Panc1 (cell line): Measurements from ENCODE around the gene FAM3C. TPM values are rescaled to one million over a fixed set of nuclear protein-coding genes. Genes with fewer than 3 reads are reported as not detected.

Experiments
- ATAC-seq: fragments of 200-7000 bp; cut with Tn5 transposase; 2 replicates; pipeline ENCODE4 v1.9.1; 2020; ENCODE audit warnings: mild to moderate bottlenecking, moderate library complexity
- BruUV-seq: library from RNA; stranded (reverse); fragments of 400-500 nt; replicated peaks from 2 replicates; lab custom pipeline; 2021; lab: Mats Ljungman, UMichigan
- CTCF ChIA-PET: fragments of 300-600 bp; sonication (Branson Sonifier 250); formaldehyde crosslinking; loops from one replicate; lab custom pipeline; 2022; ENCODE audit warnings: antibody characterized with exemption; lab: Charles Lee
- POLR2A ChIA-PET: fragments of 300-600 bp; sonication (Branson Sonifier 250); formaldehyde crosslinking; loops from one replicate; lab custom pipeline; 2022; ENCODE audit warnings: antibody characterized with exemption; lab: Charles Lee
- DNase-seq: peaks from one replicate; pipeline ENCODE4 v3.0.0-alpha.2; 2010; ENCODE audit warnings: low read depth, low spot score
- H3K27ac ChIP-seq: 2 replicates; pipeline ENCODE4 v1.5.1; 2011; ENCODE audit warnings: mild to moderate bottlenecking, low read length, inconsistent platforms
- H3K27me3 ChIP-seq: fragments of 200-500 bp; sonication (Bioruptor generic); 2 replicates; pipeline ENCODE4 v1.6.0; 2014; ENCODE audit warnings: low read length, inconsistent platforms; ENCODE audit not compliant: control insufficient read depth, insufficient read depth
- H3K36me3 ChIP-seq: fragments of 200-500 bp; sonication (Bioruptor generic); 2 replicates; pipeline ENCODE4 v1.5.1; 2014; ENCODE audit warnings: inconsistent platforms, mild to moderate bottlenecking, low read length, moderate library complexity; ENCODE audit not compliant: control insufficient read depth, insufficient read depth
- H3K4me1 ChIP-seq: 2 replicates; pipeline ENCODE4 v1.5.1; 2011; ENCODE audit warnings: inconsistent platforms, mild to moderate bottlenecking, low read length, moderate library complexity; ENCODE audit not compliant: control insufficient read depth, insufficient read depth
- H3K4me3 ChIP-seq, 2 experiments: 2 replicates each; pipeline ENCODE4 v1.5.1; 2011 to 2012; ENCODE audit warnings: low read depth in 2 of 2, low read length in 2 of 2, mild to moderate bottlenecking in 2 of 2, inconsistent platforms in 1 of 2, moderate library complexity in 1 of 2
- H3K9me3 ChIP-seq: fragments of 200-500 bp; sonication (Bioruptor generic); 2 replicates; pipeline ENCODE4 v1.5.1; 2014; ENCODE audit warnings: low read depth, mild to moderate bottlenecking, inconsistent platforms, low read length, moderate library complexity; ENCODE audit not compliant: control insufficient read depth, insufficient read depth
- POLR2AphosphoS5 ChIP-seq: IDR thresholded peaks from 2 replicates; pipeline ENCODE4 v1.6.1; 2012; ENCODE audit warnings: mild to moderate bottlenecking, low read depth, low read length, moderate library complexity
- SIN3A ChIP-seq: IDR thresholded peaks from 2 replicates; pipeline ENCODE4 v1.6.1; 2012; ENCODE audit warnings: low read depth, mild to moderate bottlenecking, low read length, moderate library complexity, borderline replicate concordance; ENCODE audit not compliant: insufficient read depth
- TCF7L2 ChIP-seq: IDR thresholded peaks from 2 replicates; pipeline ENCODE4 v1.6.1; 2011; ENCODE audit warnings: mild to moderate bottlenecking, low read depth, low read length, inconsistent platforms
- in situ Hi-C: cut with HindIII; loops from 2 replicates; pipeline ENCODE4 v1.10.0; 2016; ENCODE audit warnings: low sequenced_read_pairs, low pct_unique_long_range_greater_than_20kb
- intact Hi-C: fragments of 100-400 bp; cut with micrococcal nuclease; formaldehyde crosslinking; loops from one replicate; pipeline ENCODE4 v1.10.0; 2022; ENCODE audit not compliant: unreplicated experiment
- total RNA-seq: library from RNA; stranded (reverse); gene quantifications from one replicate; pipeline ENCODE4 v1.2.1, GENCODE V29; 2021; ENCODE audit not compliant: unreplicated experiment
- TF ChIP-seq, protein P1 (sequence below): fragments of 450-650 bp; IDR thresholded peaks from 2 replicates; pipeline ENCODE4 v1.5.1; 2017; ENCODE audit warnings: mild to moderate bottlenecking
- TF ChIP-seq, protein P2 (sequence below), 2 experiments: IDR thresholded peaks; 2 replicates each; pipeline ENCODE4 v1.6.1; 2011 to 2012; ENCODE audit warnings: low read depth in 2 of 2, control low read depth in 1 of 2, low read length in 1 of 2, mild to moderate bottlenecking in 1 of 2, moderate library complexity in 1 of 2; ENCODE audit not compliant: insufficient read depth in 1 of 2

Gene FAM3C
- total RNA-seq, 1 experiment from 2014 or later = 55.4 TPM

GRCh38 chr7:121307021-121307574 lies 89.0 kb downstream of the FAM3C start:
- Histone ChIP-seq H3K4me1 (no peaks in the 10 kb centered on the region; the same call in 1 of the 2 replicates), H3K27me3 (no peaks in the 10 kb centered on the region), H3K36me3 (no peaks in the 10 kb centered on the region), H3K9me3 (no peaks in the 10 kb centered on the region), H3K4me3 (no peak overlapping the region), H3K27ac (no peak overlapping the region)
- BruUV-seq = no TSS peak
- no peak for ATAC-seq
- DNase-seq = no peak
- intact Hi-C loops = no loop called here
- POLR2A ChIA-PET = no interaction called here
- TF ChIP-seq, protein P1, sequence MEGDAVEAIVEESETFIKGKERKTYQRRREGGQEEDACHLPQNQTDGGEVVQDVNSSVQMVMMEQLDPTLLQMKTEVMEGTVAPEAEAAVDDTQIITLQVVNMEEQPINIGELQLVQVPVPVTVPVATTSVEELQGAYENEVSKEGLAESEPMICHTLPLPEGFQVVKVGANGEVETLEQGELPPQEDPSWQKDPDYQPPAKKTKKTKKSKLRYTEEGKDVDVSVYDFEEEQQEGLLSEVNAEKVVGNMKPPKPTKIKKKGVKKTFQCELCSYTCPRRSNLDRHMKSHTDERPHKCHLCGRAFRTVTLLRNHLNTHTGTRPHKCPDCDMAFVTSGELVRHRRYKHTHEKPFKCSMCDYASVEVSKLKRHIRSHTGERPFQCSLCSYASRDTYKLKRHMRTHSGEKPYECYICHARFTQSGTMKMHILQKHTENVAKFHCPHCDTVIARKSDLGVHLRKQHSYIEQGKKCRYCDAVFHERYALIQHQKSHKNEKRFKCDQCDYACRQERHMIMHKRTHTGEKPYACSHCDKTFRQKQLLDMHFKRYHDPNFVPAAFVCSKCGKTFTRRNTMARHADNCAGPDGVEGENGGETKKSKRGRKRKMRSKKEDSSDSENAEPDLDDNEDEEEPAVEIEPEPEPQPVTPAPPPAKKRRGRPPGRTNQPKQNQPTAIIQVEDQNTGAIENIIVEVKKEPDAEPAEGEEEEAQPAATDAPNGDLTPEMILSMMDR = no peak
- TF ChIP-seq TCF7L2 = no peak
- TF ChIP-seq, protein P2, sequence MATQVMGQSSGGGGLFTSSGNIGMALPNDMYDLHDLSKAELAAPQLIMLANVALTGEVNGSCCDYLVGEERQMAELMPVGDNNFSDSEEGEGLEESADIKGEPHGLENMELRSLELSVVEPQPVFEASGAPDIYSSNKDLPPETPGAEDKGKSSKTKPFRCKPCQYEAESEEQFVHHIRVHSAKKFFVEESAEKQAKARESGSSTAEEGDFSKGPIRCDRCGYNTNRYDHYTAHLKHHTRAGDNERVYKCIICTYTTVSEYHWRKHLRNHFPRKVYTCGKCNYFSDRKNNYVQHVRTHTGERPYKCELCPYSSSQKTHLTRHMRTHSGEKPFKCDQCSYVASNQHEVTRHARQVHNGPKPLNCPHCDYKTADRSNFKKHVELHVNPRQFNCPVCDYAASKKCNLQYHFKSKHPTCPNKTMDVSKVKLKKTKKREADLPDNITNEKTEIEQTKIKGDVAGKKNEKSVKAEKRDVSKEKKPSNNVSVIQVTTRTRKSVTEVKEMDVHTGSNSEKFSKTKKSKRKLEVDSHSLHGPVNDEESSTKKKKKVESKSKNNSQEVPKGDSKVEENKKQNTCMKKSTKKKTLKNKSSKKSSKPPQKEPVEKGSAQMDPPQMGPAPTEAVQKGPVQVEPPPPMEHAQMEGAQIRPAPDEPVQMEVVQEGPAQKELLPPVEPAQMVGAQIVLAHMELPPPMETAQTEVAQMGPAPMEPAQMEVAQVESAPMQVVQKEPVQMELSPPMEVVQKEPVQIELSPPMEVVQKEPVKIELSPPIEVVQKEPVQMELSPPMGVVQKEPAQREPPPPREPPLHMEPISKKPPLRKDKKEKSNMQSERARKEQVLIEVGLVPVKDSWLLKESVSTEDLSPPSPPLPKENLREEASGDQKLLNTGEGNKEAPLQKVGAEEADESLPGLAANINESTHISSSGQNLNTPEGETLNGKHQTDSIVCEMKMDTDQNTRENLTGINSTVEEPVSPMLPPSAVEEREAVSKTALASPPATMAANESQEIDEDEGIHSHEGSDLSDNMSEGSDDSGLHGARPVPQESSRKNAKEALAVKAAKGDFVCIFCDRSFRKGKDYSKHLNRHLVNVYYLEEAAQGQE (IDR thresholded peaks at IDR 0.05; ENCODE audit: insufficient read depth in 1 of 2, low read depth in 2 of 2, low read length in 1 of 2) = no peak
- TF ChIP-seq POLR2AphosphoS5 = no peak
- no peak for TF ChIP-seq SIN3A
- CTCF ChIA-PET = no interaction called here
- in situ Hi-C loops = no loop called here

- Histone ChIP-seq H3K27ac (no peak overlapping the region), H3K36me3 (no peaks in the 10 kb centered on the region), H3K9me3 (no peaks in the 10 kb centered on the region), H3K4me3 (no peak overlapping the region), H3K27me3 (no peaks in the 10 kb centered on the region), H3K4me1 (no peaks in the 10 kb centered on the region; the same call in 1 of the 2 replicates)
- DNase-seq (no peak), ATAC-seq (no peak)
- TF ChIP-seq POLR2AphosphoS5 (no peak), TCF7L2 (no peak), SIN3A (no peak)
- TF ChIP-seq, protein P2 (IDR thresholded peaks at IDR 0.05; ENCODE audit: insufficient read depth in 1 of 2, low read depth in 2 of 2, low read length in 1 of 2) = no peak
- TF ChIP-seq, protein P1 = no peak
- no TSS peak for BruUV-seq
- ChIA-PET CTCF (no interaction called here), POLR2A (no interaction called here)
- in situ Hi-C loops (no loop called here), intact Hi-C loops (no loop called here)
Observed at GRCh38 chr7:121306565-121306964, 89.5 kb downstream of the FAM3C start.
